SK-N-SH (cell line): ENCODE results near the gene CYREN.
"Not testable (repeated sequence)": the region's sequence is repeated elsewhere in the genome, so short reads cannot be mapped to it uniquely, and the experiment has no call there.

Experiments
- CHD2 ChIP-seq: fragments of 150-350 bp; IDR thresholded peaks from 2 replicates; pipeline ENCODE4 v1.6.1; 2018; ENCODE audit warnings: low read length; ENCODE audit not compliant: partially characterized antibody
- EZH2phosphoT487 ChIP-seq: fragments of 200-600 bp; sonication (generic); IDR thresholded peaks from 2 replicates; pipeline ENCODE4 v1.6.1; 2017; ENCODE audit warnings: low read depth, mixed run types, mild to moderate bottlenecking, antibody characterized with exemption, moderate library complexity, borderline replicate concordance
- GABPA ChIP-seq: IDR thresholded peaks from 2 replicates; pipeline ENCODE4 v1.4.0; 2012; ENCODE audit warnings: low read depth, mild to moderate bottlenecking
- MXI1 ChIP-seq: IDR thresholded peaks from 2 replicates; pipeline ENCODE4 v1.6.1; 2012; ENCODE audit warnings: mild to moderate bottlenecking, low read depth, low read length, improper control_type of control experiment
- NRF1 ChIP-seq: IDR thresholded peaks from 2 replicates; pipeline ENCODE4 v1.6.1; 2012; ENCODE audit warnings: low read depth, mild to moderate bottlenecking, low read length
- POLR2AphosphoS5 ChIP-seq: IDR thresholded peaks from 2 replicates; pipeline ENCODE4 v1.6.1; 2012; ENCODE audit warnings: low read depth, low read length
- RAD21 ChIP-seq: IDR thresholded peaks from 2 replicates; pipeline ENCODE4 v1.6.1; 2012; ENCODE audit warnings: mild to moderate bottlenecking, low read length
- RXRA ChIP-seq: IDR thresholded peaks from 2 replicates; pipeline ENCODE4 v1.4.0; 2012; ENCODE audit warnings: low read depth, mild to moderate bottlenecking, borderline replicate concordance
- TAF1 ChIP-seq: IDR thresholded peaks from 2 replicates; pipeline ENCODE4 v1.6.1; 2012; ENCODE audit warnings: low read depth, mild to moderate bottlenecking, low read length, moderate library complexity, borderline replicate concordance
- YY1 ChIP-seq: IDR thresholded peaks from 2 replicates; pipeline ENCODE4 v1.4.0; 2012; ENCODE audit warnings: low read depth, mild to moderate bottlenecking
- TF ChIP-seq, protein P1 (sequence below): IDR thresholded peaks from 2 replicates; pipeline ENCODE4 v1.4.0; 2012; ENCODE audit warnings: low read depth
- TF ChIP-seq, protein P2 (sequence below): fragments of 200-600 bp; sonication (generic); IDR thresholded peaks from 2 replicates; pipeline ENCODE4 v1.6.1; 2017; ENCODE audit warnings: antibody characterized with exemption, mild to moderate bottlenecking, moderate library complexity

DNA sequence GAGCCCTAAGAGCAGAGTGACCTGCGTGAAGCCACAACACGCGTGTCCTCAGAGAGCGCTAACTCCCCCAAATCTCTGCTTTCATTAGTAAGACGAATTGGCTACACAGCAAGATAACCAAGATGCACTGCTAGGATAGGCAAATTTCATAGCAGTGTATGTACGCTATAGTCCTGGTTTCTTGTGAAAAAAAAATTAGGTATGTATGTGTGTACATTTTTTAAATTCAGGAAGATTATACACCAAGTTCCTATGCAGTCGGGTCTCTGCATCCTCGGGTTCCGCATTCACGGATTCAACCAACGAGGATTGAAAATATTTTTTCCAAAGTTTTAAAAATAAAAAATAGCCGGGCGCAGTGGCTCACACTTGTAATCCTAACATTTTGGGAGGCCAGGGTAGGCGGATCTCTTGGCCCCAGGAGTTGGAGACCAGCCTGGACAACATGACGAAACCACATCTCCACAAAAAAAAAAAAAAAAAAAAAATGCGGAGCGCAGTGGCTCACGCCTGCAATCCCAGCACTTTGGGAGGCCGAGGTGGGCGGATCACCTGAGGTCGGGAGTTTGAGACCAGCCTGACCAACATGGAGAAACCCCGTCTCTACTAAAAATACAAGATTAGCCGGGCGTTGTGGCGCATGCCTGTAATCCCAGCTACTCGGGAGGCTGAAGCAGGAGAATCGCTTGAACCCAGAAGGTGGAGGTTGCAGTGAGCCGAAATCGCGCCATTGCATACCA, 41.6 kb upstream of the CYREN start:
- TF ChIP-seq, protein P1, sequence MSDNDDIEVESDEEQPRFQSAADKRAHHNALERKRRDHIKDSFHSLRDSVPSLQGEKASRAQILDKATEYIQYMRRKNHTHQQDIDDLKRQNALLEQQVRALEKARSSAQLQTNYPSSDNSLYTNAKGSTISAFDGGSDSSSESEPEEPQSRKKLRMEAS, result peak; percentile 36
- TF ChIP-seq, protein P2, sequence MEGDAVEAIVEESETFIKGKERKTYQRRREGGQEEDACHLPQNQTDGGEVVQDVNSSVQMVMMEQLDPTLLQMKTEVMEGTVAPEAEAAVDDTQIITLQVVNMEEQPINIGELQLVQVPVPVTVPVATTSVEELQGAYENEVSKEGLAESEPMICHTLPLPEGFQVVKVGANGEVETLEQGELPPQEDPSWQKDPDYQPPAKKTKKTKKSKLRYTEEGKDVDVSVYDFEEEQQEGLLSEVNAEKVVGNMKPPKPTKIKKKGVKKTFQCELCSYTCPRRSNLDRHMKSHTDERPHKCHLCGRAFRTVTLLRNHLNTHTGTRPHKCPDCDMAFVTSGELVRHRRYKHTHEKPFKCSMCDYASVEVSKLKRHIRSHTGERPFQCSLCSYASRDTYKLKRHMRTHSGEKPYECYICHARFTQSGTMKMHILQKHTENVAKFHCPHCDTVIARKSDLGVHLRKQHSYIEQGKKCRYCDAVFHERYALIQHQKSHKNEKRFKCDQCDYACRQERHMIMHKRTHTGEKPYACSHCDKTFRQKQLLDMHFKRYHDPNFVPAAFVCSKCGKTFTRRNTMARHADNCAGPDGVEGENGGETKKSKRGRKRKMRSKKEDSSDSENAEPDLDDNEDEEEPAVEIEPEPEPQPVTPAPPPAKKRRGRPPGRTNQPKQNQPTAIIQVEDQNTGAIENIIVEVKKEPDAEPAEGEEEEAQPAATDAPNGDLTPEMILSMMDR, result not testable (repeated sequence)
- TF ChIP-seq TAF1, NRF1, EZH2phosphoT487, GABPA, CHD2, RXRA, RAD21, POLR2AphosphoS5, MXI1: not testable (repeated sequence)
- 0 out of 2 replicates have a peak, but pooled peaks have one; percentile 6 for TF ChIP-seq YY1
